Neural progenitor cell (in vitro differentiated cells): ENCODE results near the gene RAD51B. TPM values are rescaled to one million over a fixed set of nuclear protein-coding genes. Genes with fewer than 3 reads are reported as not detected.

Experiments used
- DNase-seq: peaks from one replicate; pipeline ENCODE4 v3.0.0-alpha.2; 2016; ENCODE audit warnings: low spot score
- H2AFZ ChIP-seq: fragments of 200-600 bp; sonication (generic); replicated peaks from 2 replicates; pipeline ENCODE4 v1.6.1; 2016; ENCODE audit warnings: antibody characterized with exemption
- H3F3A ChIP-seq: fragments of 200-600 bp; sonication (generic); 2 replicates; pipeline ENCODE4 v1.6.1; 2016; ENCODE audit warnings: antibody characterized with exemption, low read depth
- H3K27ac ChIP-seq: fragments of 200-600 bp; sonication (generic); 2 replicates; pipeline ENCODE4 v1.5.1; 2016; ENCODE audit warnings: mild to moderate bottlenecking
- H3K27me3 ChIP-seq: fragments of 200-600 bp; sonication (generic); 2 replicates; pipeline ENCODE4 v1.6.1; 2016; ENCODE audit warnings: mild to moderate bottlenecking, moderate library complexity
- H3K36me3 ChIP-seq: fragments of 200-600 bp; sonication (generic); 2 replicates; pipeline ENCODE4 v1.5.1; 2016
- H3K4me1 ChIP-seq: fragments of 200-600 bp; sonication (generic); 2 replicates; pipeline ENCODE4 v1.6.1; 2016; ENCODE audit warnings: mixed run types
- H3K4me2 ChIP-seq: fragments of 200-600 bp; sonication (generic); 2 replicates; pipeline ENCODE4 v1.6.1; 2016
- H3K4me3 ChIP-seq: fragments of 200-600 bp; sonication (generic); 2 replicates; pipeline ENCODE4 v1.5.1; 2016
- H3K79me2 ChIP-seq: fragments of 200-600 bp; sonication (generic); 2 replicates; pipeline ENCODE4 v1.6.1; 2016; ENCODE audit warnings: low read depth
- H3K9ac ChIP-seq: fragments of 200-600 bp; sonication (generic); 2 replicates; pipeline ENCODE4 v1.6.1; 2016
- H3K9me3 ChIP-seq: fragments of 200-600 bp; sonication (generic); 2 replicates; pipeline ENCODE4 v1.5.1; 2016; ENCODE audit warnings: low read depth
- H4K20me1 ChIP-seq: fragments of 200-600 bp; sonication (generic); 2 replicates; pipeline ENCODE4 v1.6.1; 2016; ENCODE audit warnings: low read depth
- H3K27ac Mint-ChIP-seq: 3 replicates; pipeline ENCODE4 v1.8.0; 2021; ENCODE audit warnings: mixed read lengths
- H3K27me3 Mint-ChIP-seq: 2 replicates; pipeline ENCODE4 v1.8.0; 2022; ENCODE audit warnings: low read depth, mild to moderate bottlenecking, inconsistent platforms, moderate library complexity, mixed read lengths; ENCODE audit not compliant: insufficient read depth
- H3K36me3 Mint-ChIP-seq: 3 replicates; pipeline ENCODE4 v1.8.0; 2021; ENCODE audit warnings: mixed read lengths
- H3K4me1 Mint-ChIP-seq: 3 replicates; pipeline ENCODE4 v1.8.0; 2021; ENCODE audit warnings: mixed read lengths
- H3K4me3 Mint-ChIP-seq: 3 replicates; pipeline ENCODE4 v1.8.0; 2021; ENCODE audit warnings: mild to moderate bottlenecking, moderate library complexity, mixed read lengths
- H3K9me3 Mint-ChIP-seq: 3 replicates; pipeline ENCODE4 v1.8.0; 2020; ENCODE audit warnings: mixed read lengths
- EZH2 ChIP-seq: fragments of 200-600 bp; sonication (generic); IDR thresholded peaks from 2 replicates; pipeline ENCODE4 v1.6.1; 2017; ENCODE audit warnings: antibody characterized with exemption, mild to moderate bottlenecking, moderate library complexity
- EZH2phosphoT487 ChIP-seq: fragments of 200-600 bp; sonication (generic); IDR thresholded peaks from 2 replicates; pipeline ENCODE4 v1.6.1; 2017; ENCODE audit warnings: antibody characterized with exemption
- total RNA-seq: library from RNA; depleted of rRNA; stranded (reverse); fragments of >200 nt; gene quantifications from 2 replicates; pipeline ENCODE4 v1.2.3, GENCODE V29; 2015; ENCODE audit warnings: low replicate concordance
- TF ChIP-seq, protein P1 (sequence below): fragments of 200-600 bp; sonication (generic); IDR thresholded peaks from 2 replicates; pipeline ENCODE4 v1.5.1; 2017; ENCODE audit warnings: antibody characterized with exemption, mild to moderate bottlenecking

RAD51B gene
- total RNA-seq, 1 donor from 2014 or later: 50.5 TPM

DNA sequence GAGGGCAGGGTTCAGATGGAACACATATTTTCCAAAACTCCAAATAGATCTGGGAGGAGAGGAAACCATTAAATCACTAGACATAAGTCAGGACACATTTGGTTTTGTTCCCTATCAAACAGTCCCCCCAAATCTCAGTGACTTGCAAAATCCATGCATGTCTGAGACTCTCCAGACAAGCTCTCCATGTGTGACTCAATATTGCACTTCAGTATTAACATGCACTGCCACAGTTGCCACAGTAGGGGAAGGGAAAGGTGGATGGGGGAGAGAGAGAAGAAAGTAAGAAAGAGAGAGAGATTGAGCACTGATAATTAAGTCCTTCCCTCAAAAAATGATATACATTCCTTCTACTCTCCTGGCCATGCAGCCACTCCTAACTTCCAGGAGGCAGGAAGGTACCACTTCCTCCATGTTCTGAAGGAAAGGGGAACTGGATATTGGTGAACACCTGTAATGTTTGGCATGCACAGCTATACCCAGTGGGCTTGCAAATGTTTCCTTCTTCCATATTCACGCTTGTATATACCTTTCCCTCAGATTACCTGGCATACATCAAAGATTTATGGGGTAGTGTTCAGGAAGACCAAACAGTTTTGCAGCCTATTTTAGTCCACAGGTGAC is 663.3 kb downstream of the RAD51B start:
- Mint-ChIP-seq H3K4me3 (no peak overlapping the region), H3K27me3 (peaks cover 17% of the 10 kb centered on the region), H3K36me3 (peaks cover 23% of the 10 kb centered on the region), H3K27ac (peak overlapping the region; percentile 44), H3K4me1 (peaks cover 44% of the 10 kb centered on the region), H3K9me3 (peaks cover 4% of the 10 kb centered on the region)
- Histone ChIP-seq H3K9ac (no peak overlapping the region), H2AFZ (no peak overlapping the region), H3F3A (peaks cover 9% of the 10 kb centered on the region), H3K27me3 (no peaks in the 10 kb centered on the region), H3K4me3 (no peak overlapping the region), H3K4me1 (peaks cover 13% of the 10 kb centered on the region), H3K36me3 (no peaks in the 10 kb centered on the region), H3K9me3 (no peaks in the 10 kb centered on the region), H4K20me1 (no peaks in the 10 kb centered on the region), H3K79me2 (no peaks in the 10 kb centered on the region), H3K4me2 (no peak overlapping the region), H3K27ac (no peak overlapping the region)
- DNase-seq: no peak
- TF ChIP-seq, protein P1, sequence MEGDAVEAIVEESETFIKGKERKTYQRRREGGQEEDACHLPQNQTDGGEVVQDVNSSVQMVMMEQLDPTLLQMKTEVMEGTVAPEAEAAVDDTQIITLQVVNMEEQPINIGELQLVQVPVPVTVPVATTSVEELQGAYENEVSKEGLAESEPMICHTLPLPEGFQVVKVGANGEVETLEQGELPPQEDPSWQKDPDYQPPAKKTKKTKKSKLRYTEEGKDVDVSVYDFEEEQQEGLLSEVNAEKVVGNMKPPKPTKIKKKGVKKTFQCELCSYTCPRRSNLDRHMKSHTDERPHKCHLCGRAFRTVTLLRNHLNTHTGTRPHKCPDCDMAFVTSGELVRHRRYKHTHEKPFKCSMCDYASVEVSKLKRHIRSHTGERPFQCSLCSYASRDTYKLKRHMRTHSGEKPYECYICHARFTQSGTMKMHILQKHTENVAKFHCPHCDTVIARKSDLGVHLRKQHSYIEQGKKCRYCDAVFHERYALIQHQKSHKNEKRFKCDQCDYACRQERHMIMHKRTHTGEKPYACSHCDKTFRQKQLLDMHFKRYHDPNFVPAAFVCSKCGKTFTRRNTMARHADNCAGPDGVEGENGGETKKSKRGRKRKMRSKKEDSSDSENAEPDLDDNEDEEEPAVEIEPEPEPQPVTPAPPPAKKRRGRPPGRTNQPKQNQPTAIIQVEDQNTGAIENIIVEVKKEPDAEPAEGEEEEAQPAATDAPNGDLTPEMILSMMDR: no peak
- no peak for TF ChIP-seq EZH2
- TF ChIP-seq EZH2phosphoT487: no peak

DNA sequence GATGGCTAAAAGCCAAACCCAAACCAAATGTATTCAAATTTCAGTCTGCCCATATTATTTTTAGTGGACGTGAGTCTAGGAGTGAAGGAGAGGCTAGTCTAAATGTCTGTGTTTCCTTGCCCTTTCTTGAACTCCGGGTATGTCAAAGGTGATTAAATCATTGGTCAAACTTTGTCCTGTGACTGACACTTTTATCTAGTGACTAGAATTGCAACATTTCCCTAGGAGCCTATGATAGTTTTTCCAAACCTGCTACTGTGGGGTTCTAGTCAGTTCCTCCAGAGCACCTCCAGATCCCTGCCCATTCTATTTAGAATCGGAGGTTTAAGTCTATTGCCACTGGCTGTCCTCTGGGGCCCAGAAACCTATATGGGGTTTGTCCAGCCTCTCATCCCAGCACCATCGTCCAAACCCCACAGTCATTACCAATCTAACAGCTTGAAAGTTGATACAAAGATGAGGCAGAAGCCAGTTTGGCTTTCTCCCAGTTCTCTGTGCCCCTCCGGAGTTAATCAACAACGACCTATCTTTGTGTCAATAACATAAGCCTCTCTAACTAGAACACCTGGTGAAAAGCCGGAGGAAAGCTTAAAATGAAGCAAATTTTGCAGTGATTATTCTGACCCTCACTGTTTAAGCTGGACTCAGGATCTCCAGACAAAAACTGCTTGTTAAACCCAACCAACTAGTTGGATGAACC is 666.6 kb downstream of the RAD51B start:
- Mint-ChIP-seq H3K27ac (peak overlapping the region; percentile 21), H3K9me3 (no peaks in the 10 kb centered on the region), H3K4me3 (no peak overlapping the region), H3K4me1 (peaks cover 36% of the 10 kb centered on the region), H3K27me3 (no peaks in the 10 kb centered on the region), H3K36me3 (peaks cover 15% of the 10 kb centered on the region)
- no peak for DNase-seq
- Histone ChIP-seq H3K36me3 (no peaks in the 10 kb centered on the region), H3K79me2 (no peaks in the 10 kb centered on the region), H2AFZ (no peak overlapping the region), H3K27me3 (no peaks in the 10 kb centered on the region), H3K9ac (no peak overlapping the region), H3K4me3 (no peak overlapping the region), H3K4me1 (peaks cover 20% of the 10 kb centered on the region), H4K20me1 (no peaks in the 10 kb centered on the region), H3K9me3 (no peaks in the 10 kb centered on the region), H3K4me2 (no peak overlapping the region), H3F3A (peaks cover 6% of the 10 kb centered on the region), H3K27ac (no peak overlapping the region)
- TF ChIP-seq, protein P1: no peak
- TF ChIP-seq EZH2phosphoT487 (no peak), EZH2 (no peak)

DNA sequence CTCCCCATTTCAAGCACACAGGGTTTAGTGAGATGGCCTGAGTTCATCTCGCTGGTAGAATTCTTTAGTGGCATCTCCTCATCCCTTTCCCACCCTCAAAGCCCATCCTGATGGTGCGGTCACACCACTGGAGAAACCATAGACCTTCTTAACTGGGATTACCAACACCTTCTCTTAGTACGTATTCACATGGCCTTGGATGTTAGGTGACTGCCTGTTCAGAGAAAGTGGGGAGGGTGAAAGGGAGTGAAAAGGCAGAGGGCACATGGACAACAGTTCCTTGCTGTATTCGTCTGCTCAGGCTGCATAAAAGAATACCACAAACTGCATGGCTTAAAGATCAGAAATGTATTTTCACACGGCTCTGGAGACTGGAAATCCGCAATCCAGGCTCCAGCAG is 667.2 kb downstream of the RAD51B start:
- no peaks in the 10 kb centered on the region for H3K9me3 ChIP-seq
- DNase-seq: no peak
- H3K36me3 ChIP-seq: no peaks in the 10 kb centered on the region
- H3K27me3 Mint-ChIP-seq: no peaks in the 10 kb centered on the region
- no peak overlapping the region for H3K9ac ChIP-seq
- H3K4me1 ChIP-seq: peaks cover 20% of the 10 kb centered on the region
- no peak overlapping the region for H2AFZ ChIP-seq
- no peaks in the 10 kb centered on the region for H4K20me1 ChIP-seq
- no peak overlapping the region for H3K4me3 ChIP-seq
- TF ChIP-seq EZH2phosphoT487: no peak
- TF ChIP-seq, protein P1: no peak
- TF ChIP-seq EZH2: no peak
- H3K27ac ChIP-seq: no peak overlapping the region
- peaks cover 6% of the 10 kb centered on the region for H3F3A ChIP-seq
- peaks cover 38% of the 10 kb centered on the region for H3K4me1 Mint-ChIP-seq
- H3K27me3 ChIP-seq: no peaks in the 10 kb centered on the region
- no peaks in the 10 kb centered on the region for H3K79me2 ChIP-seq
- H3K4me3 Mint-ChIP-seq: no peak overlapping the region
- H3K4me2 ChIP-seq: no peak overlapping the region
- no peaks in the 10 kb centered on the region for H3K9me3 Mint-ChIP-seq
- peaks cover 13% of the 10 kb centered on the region for H3K36me3 Mint-ChIP-seq
- no peak overlapping the region for H3K27ac Mint-ChIP-seq
